MM.1S (cell line): ENCODE data around the gene ST6GAL1.

ENCODE experiments used
- DNase-seq: peaks from one replicate; pipeline ENCODE4 v3.0.0-alpha.2; 2015
- H2AFZ ChIP-seq: fragments of 300-600 bp; sonication (generic); 2 replicates; pipeline ENCODE4 v1.6.0; 2016; ENCODE audit warnings: antibody characterized with exemption, low read length
- H3F3A ChIP-seq: fragments of 300-600 bp; sonication (generic); 2 replicates; pipeline ENCODE4 v1.6.1; 2016; ENCODE audit warnings: mild to moderate bottlenecking, antibody characterized with exemption, low read length, moderate library complexity, mixed read lengths; ENCODE audit not compliant: insufficient read depth
- H3K27ac ChIP-seq: fragments of 300-600 bp; sonication (generic); 2 replicates; pipeline ENCODE4 v1.5.1; 2016; ENCODE audit warnings: mild to moderate bottlenecking, low read length
- H3K27me3 ChIP-seq: fragments of 300-600 bp; sonication (generic); replicated peaks from 2 replicates; pipeline ENCODE4 v1.6.0; 2016; ENCODE audit warnings: low read length; ENCODE audit not compliant: insufficient read depth
- H3K36me3 ChIP-seq: fragments of 300-600 bp; sonication (generic); replicated peaks from 2 replicates; pipeline ENCODE4 v1.6.1; 2016; ENCODE audit warnings: mild to moderate bottlenecking, low read length, mixed read lengths; ENCODE audit not compliant: insufficient read depth
- H3K4me1 ChIP-seq: fragments of 300-600 bp; sonication (generic); 2 replicates; pipeline ENCODE4 v1.6.1; 2016; ENCODE audit warnings: low read length, mixed read lengths
- H3K4me2 ChIP-seq: fragments of 300-600 bp; sonication (generic); 2 replicates; pipeline ENCODE4 v1.6.0; 2016; ENCODE audit warnings: low read depth, low read length
- H3K4me3 ChIP-seq: fragments of 300-600 bp; sonication (generic); 2 replicates; pipeline ENCODE4 v1.5.1; 2016; ENCODE audit warnings: low read length, mixed read lengths
- H3K79me2 ChIP-seq: fragments of 300-600 bp; sonication (generic); 2 replicates; pipeline ENCODE4 v1.6.1; 2016; ENCODE audit warnings: mixed run types, low read length, mixed read lengths
- H3K9ac ChIP-seq: fragments of 300-600 bp; sonication (generic); 2 replicates; pipeline ENCODE4 v1.6.1; 2016; ENCODE audit warnings: low read length, mixed read lengths
- H3K9me2 ChIP-seq: fragments of 300-600 bp; sonication (generic); replicated peaks from 2 replicates; pipeline ENCODE4 v1.6.1; 2016; ENCODE audit warnings: mild to moderate bottlenecking, low read length, mixed read lengths; ENCODE audit not compliant: insufficient read depth
- H3K9me3 ChIP-seq: fragments of 300-600 bp; sonication (generic); replicated peaks from 2 replicates; pipeline ENCODE4 v1.6.1; 2016; ENCODE audit warnings: mild to moderate bottlenecking, low read length, mixed read lengths; ENCODE audit not compliant: insufficient read depth
- H4K20me1 ChIP-seq: fragments of 300-600 bp; sonication (generic); 2 replicates; pipeline ENCODE4 v1.6.1; 2016; ENCODE audit warnings: mild to moderate bottlenecking, low read length, moderate library complexity, mixed read lengths; ENCODE audit not compliant: insufficient read depth
- CTCF ChIP-seq: fragments of 300-600 bp; sonication (generic); IDR thresholded peaks from 2 replicates; pipeline ENCODE4 v1.5.1; 2016; ENCODE audit warnings: antibody characterized with exemption, low read length, mixed read lengths
- EZH2 ChIP-seq: fragments of 300-600 bp; sonication (generic); optimal IDR thresholded peaks from 2 replicates; pipeline ENCODE3; 2017; ENCODE audit warnings: low read depth, mild to moderate bottlenecking, antibody characterized with exemption, low read length, mixed read lengths
- EZH2phosphoT487 ChIP-seq: fragments of 300-600 bp; sonication (generic); IDR thresholded peaks from 2 replicates; pipeline ENCODE4 v1.6.1; 2018; ENCODE audit warnings: antibody characterized with exemption, low read length

The ST6GAL1 gene

GRCh38 chr3:187014417-187014864, 84.1 kb downstream of the ST6GAL1 start:
- Histone ChIP-seq H2AFZ (no peak overlapping the region), H4K20me1 (peaks cover 8% of the 10 kb centered on the region), H3K27ac (no peak overlapping the region), H3K4me1 (peaks cover 11% of the 10 kb centered on the region; the same call in 1 of the 2 replicates), H3K9ac (no peak overlapping the region), H3K79me2 (peaks cover 98% of the 10 kb centered on the region), H3K9me3 (no peaks in the 10 kb centered on the region), H3K4me3 (no peak overlapping the region), H3K4me2 (no peak overlapping the region), H3F3A (peaks cover 13% of the 10 kb centered on the region; the same call in 1 of the 2 replicates), H3K36me3 (peaks cover 9% of the 10 kb centered on the region), H3K9me2 (no peaks in the 10 kb centered on the region), H3K27me3 (no peaks in the 10 kb centered on the region)
- TF ChIP-seq CTCF (no peak), EZH2phosphoT487 (no peak), EZH2 (no peak)
- DNase-seq = no peak

DNA sequence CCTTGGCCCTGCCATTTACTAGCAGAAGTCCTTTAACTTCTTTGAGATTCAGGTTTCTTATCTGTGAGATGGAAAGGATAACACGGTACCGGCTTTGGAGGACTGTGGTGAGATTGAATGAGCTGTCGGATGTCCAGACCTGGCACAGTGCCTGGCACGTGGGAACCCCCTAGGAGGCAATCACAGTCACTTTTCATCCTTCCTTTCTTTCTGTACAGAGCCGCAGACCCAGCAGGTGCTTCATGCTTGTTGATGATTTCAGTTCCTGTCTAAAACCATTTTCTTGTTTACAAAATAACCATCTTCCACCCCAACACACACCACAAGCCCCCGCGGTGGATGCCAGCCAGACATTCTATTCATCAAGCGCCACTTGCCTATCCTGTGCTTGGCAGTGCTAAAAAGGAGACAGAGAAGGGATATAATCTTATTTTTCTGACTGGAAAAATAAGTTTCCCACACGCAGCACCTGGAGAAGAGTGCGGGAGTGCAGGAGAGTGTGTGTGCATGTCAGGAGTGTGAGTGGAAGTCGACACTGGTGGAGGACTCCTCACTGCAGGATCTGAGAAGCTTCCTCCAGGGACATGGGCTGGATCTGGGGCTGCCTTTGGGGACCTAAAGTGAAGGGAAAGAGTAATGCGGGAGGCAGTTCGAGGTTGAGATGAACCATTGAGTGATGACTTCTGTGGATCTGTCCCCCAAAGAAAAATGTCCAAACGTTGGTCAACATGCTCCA, 85.7 kb downstream of the ST6GAL1 start:
- Histone ChIP-seq H3K27ac (no peak overlapping the region), H3F3A (peaks cover 13% of the 10 kb centered on the region; the same call in 1 of the 2 replicates), H3K4me1 (peaks cover 11% of the 10 kb centered on the region; the same call in 1 of the 2 replicates), H3K4me2 (no peak overlapping the region), H3K9ac (no peak overlapping the region), H4K20me1 (peaks cover 12% of the 10 kb centered on the region), H3K9me2 (no peaks in the 10 kb centered on the region), H3K36me3 (peaks cover 9% of the 10 kb centered on the region), H3K9me3 (no peaks in the 10 kb centered on the region), H2AFZ (no peak overlapping the region), H3K4me3 (no peak overlapping the region), H3K79me2 (peaks cover 100% of the 10 kb centered on the region), H3K27me3 (no peaks in the 10 kb centered on the region)
- no peak for TF ChIP-seq EZH2phosphoT487
- TF ChIP-seq CTCF = no peak
- TF ChIP-seq EZH2 = no peak
- no peak for DNase-seq

DNA sequence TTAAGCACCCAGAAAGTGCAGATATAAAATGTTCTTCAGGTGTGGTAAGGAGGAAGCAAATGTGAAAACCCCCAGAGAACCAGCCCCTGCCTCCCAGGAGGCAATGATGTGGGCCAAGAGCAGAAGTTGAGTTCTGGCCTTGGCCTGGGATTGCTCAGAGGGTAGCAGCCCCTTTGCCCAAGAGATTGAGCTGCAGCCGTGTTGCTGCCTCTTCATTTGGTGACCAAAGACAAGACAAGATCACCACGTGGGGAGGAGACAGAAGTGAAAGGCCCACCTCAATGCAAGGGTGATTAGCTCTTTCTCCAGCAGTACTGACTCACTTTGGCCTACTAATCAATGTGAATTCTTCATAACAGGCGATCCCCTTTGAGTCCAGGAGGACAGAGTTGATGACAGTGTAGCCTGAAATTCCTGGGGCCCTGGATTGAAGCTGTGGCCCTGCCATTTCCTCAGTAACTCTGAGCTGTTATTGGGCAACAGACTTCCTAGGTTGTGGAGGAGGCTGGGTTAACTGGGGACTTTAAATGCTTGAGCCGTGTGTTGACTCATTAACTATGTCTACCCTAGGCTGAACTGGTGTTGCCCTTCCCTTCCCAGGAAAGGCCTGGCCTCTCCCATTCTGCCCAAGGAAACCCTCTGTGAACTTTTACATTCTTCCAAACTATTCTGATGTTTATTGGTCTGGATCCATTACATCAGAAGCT, 86.5 kb downstream of the ST6GAL1 start:
- Histone ChIP-seq H3K9me3 (no peaks in the 10 kb centered on the region), H3K9ac (no peak overlapping the region), H3K27me3 (no peaks in the 10 kb centered on the region), H2AFZ (no peak overlapping the region), H3K4me2 (no peak overlapping the region), H4K20me1 (peaks cover 12% of the 10 kb centered on the region), H3K4me3 (no peak overlapping the region), H3K36me3 (peaks cover 9% of the 10 kb centered on the region), H3K79me2 (peaks cover 99% of the 10 kb centered on the region), H3K4me1 (peaks cover 5% of the 10 kb centered on the region; the same call in 1 of the 2 replicates), H3K9me2 (no peaks in the 10 kb centered on the region), H3F3A (peaks cover 6% of the 10 kb centered on the region; the same call in 1 of the 2 replicates), H3K27ac (no peak overlapping the region)
- TF ChIP-seq EZH2phosphoT487 = no peak
- TF ChIP-seq CTCF = no peak
- no peak for TF ChIP-seq EZH2
- no peak for DNase-seq
